ENCODE data around the gene TP63.
"Not testable (repeated sequence)": the region's sequence is repeated elsewhere in the genome, so short reads cannot be mapped to it uniquely, and the experiment has no call there.

The TP63 gene

DNA sequence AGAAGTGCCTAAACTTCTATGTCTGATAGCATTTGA is at the start of gene TP63:
Gene TP63, plus strand, starts transcription at position 17 of the 36 bp plus-strand sequence. CDS start 127 bp downstream, outside the sequence.
- no peak for DNase-seq

DNA sequence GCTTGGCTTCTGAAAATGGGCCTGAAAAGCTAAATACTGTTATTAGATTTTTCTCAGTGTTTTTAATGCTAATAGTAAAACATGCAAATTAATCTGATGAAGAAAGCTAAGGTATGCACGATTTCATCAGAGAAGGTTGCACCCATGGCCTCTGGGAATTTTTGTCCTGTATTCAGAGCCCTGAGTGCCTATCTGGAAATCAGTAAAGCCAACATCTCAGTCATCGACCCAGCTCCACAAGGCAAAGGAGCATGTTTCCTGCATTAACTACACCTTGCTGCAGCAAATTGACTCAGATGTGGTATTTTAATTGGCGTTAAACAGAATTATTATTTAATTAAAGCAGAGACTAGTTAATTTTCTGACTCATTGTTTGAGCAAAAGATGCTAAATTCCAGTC is 49.0 kb upstream of the TP63 start:
- DNase-seq, result no peak

DNA sequence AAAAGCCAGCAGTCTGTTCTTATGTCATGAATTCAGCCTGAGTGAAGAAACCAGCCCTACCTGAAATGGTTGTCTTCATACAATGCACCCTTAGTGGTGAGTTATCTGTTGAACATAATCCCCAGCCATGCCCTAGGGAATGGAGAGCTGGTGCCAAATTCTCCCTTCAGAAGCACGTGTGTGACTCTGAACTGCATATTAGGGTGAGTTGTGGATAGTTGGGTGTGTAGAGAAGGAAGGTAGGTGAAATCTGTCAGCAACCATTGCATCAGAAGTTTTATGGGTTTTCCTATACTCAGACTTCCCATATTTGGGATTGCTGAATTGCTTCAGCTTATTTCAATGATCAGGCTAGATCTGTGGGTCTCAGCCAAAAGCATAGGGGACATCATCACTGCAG is 46.5 kb upstream of the TP63 start:
- no peak for DNase-seq

- no peak for DNase-seq
Measured at GRCh38 chr3:189586941-189587663, 44.1 kb upstream of the TP63 start.

- DNase-seq, result no peak
Measured at GRCh38 chr3:189587664-189588040, 43.5 kb upstream of the TP63 start.

- no peak for DNase-seq
Measured at GRCh38 chr3:189588070-189588469, 43.1 kb upstream of the TP63 start.

DNA sequence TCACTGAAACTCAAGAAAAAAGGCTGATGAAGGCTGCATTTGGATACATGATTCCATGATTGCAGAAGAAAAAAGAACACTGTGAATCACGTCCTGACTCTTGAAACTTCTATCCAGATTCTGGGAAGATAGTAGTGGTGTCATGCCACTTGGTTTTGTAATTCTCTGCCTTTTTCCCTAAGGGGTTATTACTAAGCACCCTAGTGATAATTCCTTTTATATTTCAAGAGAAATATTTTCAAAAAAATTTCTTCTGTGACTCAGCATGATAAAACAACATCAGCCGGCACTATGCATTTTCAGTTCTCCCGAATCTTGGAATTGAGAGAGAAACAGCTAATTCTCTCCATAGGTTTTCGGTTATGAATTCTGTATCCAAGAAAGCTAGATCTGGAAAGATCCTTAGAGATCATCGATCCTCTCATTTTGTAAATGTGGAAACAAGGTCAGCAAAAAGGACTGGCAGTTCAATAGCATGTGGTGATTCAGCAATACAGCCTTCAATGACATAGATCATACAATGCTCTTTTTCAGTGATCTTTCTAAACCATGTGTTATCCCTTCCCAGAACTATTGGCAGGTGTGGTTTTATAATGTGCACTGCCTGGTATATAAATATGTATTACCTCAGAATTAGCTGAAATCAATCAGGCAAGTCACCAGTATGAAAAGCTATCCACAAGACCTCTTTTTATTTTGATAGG is 42.6 kb upstream of the TP63 start:
- DNase-seq, result no peak

DNA sequence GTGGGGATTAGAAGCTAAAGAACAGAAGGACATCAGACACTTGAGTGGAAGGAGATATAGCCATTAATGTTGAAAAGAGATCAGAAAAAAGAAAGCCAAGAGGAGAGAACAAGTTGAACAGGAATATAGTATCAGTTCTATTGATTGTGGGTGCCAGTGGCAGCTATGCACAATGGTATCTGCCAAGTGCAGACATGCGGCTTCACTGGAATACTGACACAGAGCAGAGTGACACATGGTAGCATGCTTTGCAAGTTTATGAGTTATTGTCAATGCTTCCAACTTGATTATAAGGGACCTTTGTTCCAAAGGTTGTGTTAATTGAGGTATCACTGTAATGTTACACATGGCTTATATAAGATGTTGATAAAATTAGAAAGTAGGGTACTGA is 42.0 kb upstream of the TP63 start:
- no peak for DNase-seq

DNA sequence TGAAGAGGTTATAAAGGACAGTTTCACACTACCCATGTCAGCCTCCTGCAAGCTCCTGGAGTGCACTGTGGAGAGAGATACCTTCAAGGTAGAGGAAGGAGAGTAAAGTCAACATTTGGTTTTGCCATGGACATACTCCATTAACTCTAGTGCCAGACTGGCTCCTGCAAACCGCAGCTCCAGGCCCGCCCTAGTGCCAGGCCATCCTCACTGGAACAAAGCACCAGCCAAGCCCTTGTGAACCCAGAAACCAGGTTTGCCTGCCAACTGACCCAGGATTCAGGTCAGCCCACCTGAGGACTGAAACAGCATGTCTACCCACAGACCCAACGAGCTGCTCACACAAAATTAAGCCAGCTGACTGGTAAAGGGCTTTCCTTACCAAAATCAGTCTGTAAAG is 41.0 kb upstream of the TP63 start:
- no peak for DNase-seq

GRCh38 chr3:189593581-189593980 is 37.6 kb upstream of the TP63 start:
- DNase-seq, result no peak

GRCh38 chr3:189596078-189596979 is 34.9 kb upstream of the TP63 start:
- not testable (repeated sequence) for DNase-seq

DNA sequence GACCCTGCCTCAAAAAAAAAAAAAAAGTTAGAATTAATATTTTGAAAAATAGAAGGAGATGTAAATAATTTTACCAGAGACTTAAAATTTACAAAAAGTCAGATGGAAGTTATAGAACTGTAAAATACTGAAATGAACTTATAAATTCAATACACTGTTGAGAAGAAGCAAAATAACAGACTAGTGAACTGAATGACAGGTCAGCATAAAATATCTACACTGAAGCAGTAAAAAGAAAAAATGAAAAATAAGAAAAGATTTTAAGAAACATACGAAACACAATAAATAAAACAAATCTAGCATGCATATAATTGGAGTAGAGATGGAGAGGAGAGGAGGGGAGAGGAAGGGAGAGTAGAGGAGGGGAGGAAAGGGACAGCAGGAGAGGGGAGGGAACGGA is 33.3 kb upstream of the TP63 start:
- DNase-seq, result no peak

- no peak for DNase-seq
Measured at GRCh38 chr3:189598530-189599225, 32.5 kb upstream of the TP63 start.

- peak; percentile 25 for DNase-seq
Measured at GRCh38 chr3:189602471-189602870, 28.7 kb upstream of the TP63 start.

- DNase-seq, result no peak
Measured at GRCh38 chr3:189605717-189606116, 25.5 kb upstream of the TP63 start.

GRCh38 chr3:189606774-189607173 is 24.4 kb upstream of the TP63 start:
- DNase-seq, result no peak

GRCh38 chr3:189612641-189613040 is 18.5 kb upstream of the TP63 start:
- not testable (repeated sequence) for DNase-seq

GRCh38 chr3:189613122-189613521 is 18.1 kb upstream of the TP63 start:
- no peak for DNase-seq

DNA sequence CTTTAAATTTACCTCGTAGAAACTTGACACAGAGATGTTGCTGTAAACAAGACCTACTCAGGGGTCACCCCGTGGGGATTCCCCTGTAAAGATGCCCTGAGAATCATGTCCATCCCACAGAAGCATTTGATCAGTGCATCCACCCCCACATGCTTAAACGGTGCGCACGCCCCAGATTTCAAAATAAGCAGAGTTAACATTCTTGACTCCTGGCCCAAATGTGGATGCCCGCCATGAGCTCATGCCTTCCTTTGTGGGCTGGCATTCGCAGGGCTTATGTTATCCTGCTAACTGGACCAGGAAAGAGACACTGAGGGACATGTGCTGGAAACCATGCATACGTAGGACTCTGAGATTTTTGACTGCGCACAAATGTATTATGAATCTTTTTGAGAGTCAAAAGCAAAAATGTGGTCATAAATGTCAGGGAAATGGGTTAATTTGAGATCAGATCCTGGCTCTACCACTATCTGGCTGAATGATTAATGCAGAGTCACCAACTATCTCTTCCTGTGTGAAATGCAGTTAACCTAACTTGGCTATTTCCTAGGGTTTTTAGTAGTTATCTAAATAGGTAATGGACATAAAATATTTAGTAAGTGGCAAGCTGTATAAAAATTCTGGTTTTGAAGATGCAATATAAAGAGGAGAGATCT is 9.1 kb upstream of the TP63 start:
- DNase-seq, result no peak

DNA sequence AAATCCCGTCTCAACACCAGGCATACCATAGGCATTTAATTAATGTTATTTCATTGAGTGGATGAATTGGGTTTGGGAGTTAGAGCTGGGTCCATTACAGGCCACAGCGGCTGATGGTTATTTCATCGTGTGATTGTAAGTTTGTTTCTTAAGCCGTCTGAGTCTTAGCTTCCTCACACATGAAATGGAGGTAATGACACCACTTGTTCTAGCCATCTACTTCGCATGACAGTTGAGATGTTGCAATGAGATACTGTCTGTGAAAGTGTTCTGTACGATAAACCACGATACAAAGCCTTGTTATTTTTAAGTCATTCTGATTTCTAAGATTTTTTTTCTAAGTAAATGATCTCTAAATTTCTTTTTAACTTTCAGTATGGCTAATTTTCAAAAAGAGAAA is 8.6 kb upstream of the TP63 start:
- DNase-seq, result no peak

GRCh38 chr3:189624130-189624529 is 7.1 kb upstream of the TP63 start:
- no peak for DNase-seq

- no peak for DNase-seq
Measured at GRCh38 chr3:189625071-189625470, 6.1 kb upstream of the TP63 start.

DNA sequence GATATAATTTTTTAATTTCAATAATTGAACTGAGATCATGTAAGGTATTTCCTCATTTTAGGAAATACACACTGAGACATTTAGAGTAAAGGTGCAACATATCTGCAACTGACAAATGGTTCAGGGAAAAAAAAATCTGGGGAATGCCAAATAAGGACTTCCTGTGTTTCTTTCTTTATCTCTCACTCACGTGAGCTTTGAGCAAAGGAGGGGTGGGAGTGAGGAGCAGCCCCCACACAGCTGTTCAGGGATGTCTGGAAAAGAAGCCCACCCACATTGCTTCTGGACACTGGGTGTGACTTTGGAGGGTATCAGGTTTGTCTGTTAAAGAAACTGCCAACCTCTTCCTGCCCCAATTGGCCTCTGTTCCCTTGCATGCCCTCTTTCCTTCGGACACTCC is 5.6 kb upstream of the TP63 start:
- DNase-seq, result peak; percentile 49

All from NCI-H82 (cell line).